Sigmoid colon (tissue), 7 donors: ENCODE measurements around the gene GPR155. TPM values are rescaled to one million over a fixed set of nuclear protein-coding genes. Genes with fewer than 3 reads are reported as not detected.
"Not testable (repeated sequence)": the region's sequence is repeated elsewhere in the genome, so short reads cannot be mapped to it uniquely, and the experiment has no call there.

Experiments used
- DNase-seq: peaks from one replicate; pipeline ENCODE4 v3.0.0-alpha.2; 2019
- H3K27ac ChIP-seq, 4 donors: fragments of 200-600 bp; sonication (generic); one replicate each; pipeline ENCODE4 v1.5.1; 2016 to 2019; ENCODE audit warnings: mild to moderate bottlenecking in 1 of 4
- H3K27me3 ChIP-seq, 3 donors: fragments of 200-600 bp; sonication (generic); one replicate each; pipeline ENCODE4 v1.5.1; 2019; ENCODE audit warnings: mild to moderate bottlenecking in 1 of 3
- H3K36me3 ChIP-seq, 4 donors: fragments of 200-600 bp; sonication (generic); one replicate each; pipeline ENCODE4 v1.5.1; 2016 to 2019
- H3K4me1 ChIP-seq, 4 donors: fragments of 200-600 bp; sonication (generic); one replicate each; pipeline ENCODE4 v1.5.1; 2017 to 2019
- H3K4me3 ChIP-seq, 4 donors: fragments of 200-600 bp; sonication (generic); one replicate each; pipeline ENCODE4 v1.5.1; 2017 to 2019; ENCODE audit warnings: mild to moderate bottlenecking in 2 of 4, moderate library complexity in 1 of 4
- H3K9me3 ChIP-seq, 4 donors: fragments of 200-600 bp in 3 of 4; sonication (generic) in 3 of 4; one replicate each; pipeline versions ENCODE4 v1.5.1 to v1.6.1; 2013 to 2019
- CTCF ChIP-seq, 4 experiments: fragments of 450-650 bp in 3 of 4; fragments of 200-600 bp in 1 of 4; IDR thresholded peaks; one replicate each; pipeline ENCODE4 v1.5.1; 2016 to 2019; ENCODE audit warnings: antibody characterized with exemption in 4 of 4, mild to moderate bottlenecking in 3 of 4, moderate library complexity in 2 of 4
- EP300 ChIP-seq, 4 donors: sonication (generic); formaldehyde crosslinking; IDR thresholded peaks; one replicate each; pipeline ENCODE4 v1.6.1; 2017; ENCODE audit warnings: antibody characterized with exemption in 4 of 4
- POLR2A ChIP-seq, 2 donors: fragments of 450-650 bp; IDR thresholded peaks; one replicate each; pipeline ENCODE4 v1.6.1; 2016; ENCODE audit warnings: antibody characterized with exemption in 2 of 2, mild to moderate bottlenecking in 2 of 2, moderate library complexity in 2 of 2
- POLR2AphosphoS5 ChIP-seq, 4 donors: sonication (generic); formaldehyde crosslinking; IDR thresholded peaks; one replicate each; pipeline ENCODE4 v1.6.1; 2017; ENCODE audit warnings: antibody characterized with exemption in 4 of 4
- WGBS, 2 donors: extraction: QIAGEN DNeasy Blood & Tissue Kit; methylation state at CpG; one replicate each; pipeline ENCODE4 v1.1.7; 2013; 5-methylcytosine and 5-hydroxymethylcytosine counted together
- intact Hi-C: fragments of 100-400 bp; cut with DNase I; formaldehyde crosslinking; loops from one replicate; pipeline ENCODE4 v1.15.1; 2023
- polyA plus RNA-seq, 3 donors: library from polyadenylated mRNA; stranded (reverse); fragments of 200-250 nt; gene quantifications; one replicate each; pipeline ENCODE4 v1.2.3, GENCODE V29; 2013
- total RNA-seq, 4 donors: library from RNA; depleted of rRNA; stranded (reverse); fragments of >200 nt; gene quantifications; one replicate each; pipeline ENCODE4 v1.1.0, GENCODE V29; 2016
- donor health status: healthy with polysubstance abuse.
- donor health status: Bipolar disorder and iron deficiency.
- donor health status: healthy.

Gene GPR155
- total and polyA plus RNA-seq, 7 donors, result under 0.01 to 28.9 (median 19.1) TPM

DNA sequence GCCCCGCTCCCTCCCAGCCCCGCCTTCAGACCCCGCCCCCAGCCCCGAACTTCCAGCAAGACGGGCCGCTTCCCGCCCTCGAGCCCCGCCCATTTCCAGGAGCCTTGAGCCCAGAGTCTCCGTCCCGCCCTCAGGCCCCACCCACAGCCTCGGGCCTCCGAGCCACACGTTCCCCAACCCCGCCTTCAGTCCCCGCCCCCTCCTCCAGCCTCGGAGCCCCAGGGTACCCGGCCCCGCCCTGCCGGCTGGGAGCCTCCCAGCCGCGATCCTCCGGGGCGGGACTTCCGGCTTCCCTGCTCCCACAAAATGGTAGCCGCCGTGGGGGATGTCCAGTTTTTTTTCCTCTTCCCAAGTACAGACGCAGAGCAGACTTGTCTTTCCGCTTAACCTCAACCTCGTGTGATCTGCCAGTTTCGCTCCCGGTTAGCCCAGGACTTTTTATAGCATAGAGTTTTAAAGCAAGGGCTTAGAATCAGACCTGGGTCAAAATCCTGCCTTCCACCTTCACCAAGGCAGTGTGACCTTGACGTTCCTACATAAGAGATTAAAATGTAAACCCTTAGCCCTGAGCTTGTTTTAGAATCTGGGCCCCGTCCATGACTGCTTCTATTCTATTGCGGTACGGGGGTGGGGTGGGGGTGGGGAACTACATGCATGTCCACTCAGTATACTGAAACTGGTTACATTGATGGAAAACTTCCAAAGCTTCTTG, 435 bp upstream of the GPR155 start:
- peak overlapping the region; percentile 87 to 97 (median 93) for H3K27ac ChIP-seq
- H3K27me3 ChIP-seq, result no peaks in the 10 kb centered on the region
- H3K4me1 ChIP-seq, result peaks cover 0 to 20% (median 6%) of the 10 kb centered on the region in 4 donors
- intact Hi-C loops, result loop anchor here (2.0 to 5.0 kb wide), 3 partner anchors 74 to 196 kb away; no protein-coding TSS in a partner anchor
- 2 to 4% methylated on average over 36 of the region's 36 CpGs for WGBS, 2 donors
- DNase-seq, result peak; percentile 100
- peak overlapping the region; percentile 74 to 89 (median 84) for H3K4me3 ChIP-seq
- no peaks in the 10 kb centered on the region for H3K9me3 ChIP-seq
- peaks cover 0 to under 1% (median 0%) of the 10 kb centered on the region in 4 donors for H3K36me3 ChIP-seq
- TF ChIP-seq POLR2A (IDR thresholded peaks at IDR 0.05) (peak; percentile 43 to 46), POLR2AphosphoS5 (IDR thresholded peaks at IDR 0.05) (peak in 3 of 4 donors; percentile 5 to 47 (median 39)), CTCF (IDR thresholded peaks at IDR 0.05) (no peak), EP300 (IDR thresholded peaks at IDR 0.05) (no peak)

GRCh38 chr2:174485788-174486562, 854 bp downstream of the GPR155 start:
- peak; percentile 69 for DNase-seq
- H3K27me3 ChIP-seq, result no peaks in the 10 kb centered on the region
- H3K36me3 ChIP-seq, result peaks cover 0 to 10% (median 4%) of the 10 kb centered on the region in 4 donors
- no peak for TF ChIP-seq POLR2A (IDR thresholded peaks at IDR 0.05)
- TF ChIP-seq POLR2AphosphoS5 (IDR thresholded peaks at IDR 0.05), result peak in 1 of 4 donors; percentile 5
- TF ChIP-seq EP300 (IDR thresholded peaks at IDR 0.05), result no peak
- H3K4me3 ChIP-seq, result peak overlapping the region; percentile 74 to 89 (median 84)
- peak overlapping the region; percentile 87 to 97 (median 93) for H3K27ac ChIP-seq
- WGBS, 2 donors, result 9 to 14% methylated on average over 23 of the region's 23 CpGs
- intact Hi-C loops, result loop anchor here (1.0 to 5.0 kb wide), 4 partner anchors 22 to 197 kb away; no protein-coding TSS in a partner anchor
- peaks cover 0 to 20% (median 6%) of the 10 kb centered on the region in 4 donors for H3K4me1 ChIP-seq
- H3K9me3 ChIP-seq, result no peaks in the 10 kb centered on the region

- Histone ChIP-seq H3K36me3 (peaks cover 0 to 19% (median 4%) of the 10 kb centered on the region in 4 donors), H3K4me1 (peaks cover 0 to 20% (median 6%) of the 10 kb centered on the region in 4 donors), H3K4me3 (peak overlapping the region; percentile 74 to 89 (median 84)), H3K27ac (peak overlapping the region; percentile 87 to 97 (median 93))
- H3K9me3 ChIP-seq, H3K27me3 ChIP-seq, DNase-seq: not testable (repeated sequence)
- intact Hi-C loops, result loop anchor here (1.0 to 5.0 kb wide), 2 partner anchors 21 to 122 kb away; no protein-coding TSS in a partner anchor
- WGBS, 2 donors, result 74 to 85% methylated on average over 9 of the region's 9 CpGs
Measured at GRCh38 chr2:174485045-174485444, 1.8 kb downstream of the GPR155 start.

DNA sequence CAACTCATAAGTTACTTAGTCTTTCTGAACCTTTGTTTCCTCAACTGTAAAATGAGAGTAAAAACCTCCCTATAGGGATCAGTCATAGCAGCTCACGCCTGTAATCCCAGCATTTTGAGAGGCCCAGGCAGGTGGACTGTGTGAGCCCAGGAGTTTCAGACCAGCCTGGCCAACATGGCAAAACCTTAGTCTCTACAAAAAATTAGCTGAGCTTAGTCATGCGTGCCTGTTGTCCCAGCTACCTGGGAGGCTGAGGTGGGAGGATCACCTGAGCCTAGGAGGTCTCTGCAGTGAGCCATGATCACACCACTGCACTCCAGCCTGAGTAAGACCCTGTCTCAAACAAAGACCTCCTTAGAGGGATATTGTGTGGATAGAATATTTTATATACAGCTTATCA, 2.3 kb downstream of the GPR155 start:
- H3K9me3 ChIP-seq, result no peaks in the 10 kb centered on the region
- TF ChIP-seq CTCF (IDR thresholded peaks at IDR 0.05), result no peak
- TF ChIP-seq EP300 (IDR thresholded peaks at IDR 0.05), result no peak
- TF ChIP-seq POLR2AphosphoS5 (IDR thresholded peaks at IDR 0.05), result no peak
- no peak for TF ChIP-seq POLR2A (IDR thresholded peaks at IDR 0.05)
- 80 to 92% methylated on average over 2 of the region's 2 CpGs for WGBS, 2 donors
- H3K4me1 ChIP-seq, result peaks cover 0 to 20% (median 6%) of the 10 kb centered on the region in 4 donors
- no peaks in the 10 kb centered on the region for H3K27me3 ChIP-seq
- H3K4me3 ChIP-seq, result peak overlapping the region in 3 of 4 donors; percentile 74 to 89 (median 87)
- intact Hi-C loops, result no loop called here
- H3K27ac ChIP-seq, result peak overlapping the region; percentile 87 to 97 (median 93)
- peaks cover 0 to 23% (median 4%) of the 10 kb centered on the region in 4 donors for H3K36me3 ChIP-seq
- no peak for DNase-seq

DNA sequence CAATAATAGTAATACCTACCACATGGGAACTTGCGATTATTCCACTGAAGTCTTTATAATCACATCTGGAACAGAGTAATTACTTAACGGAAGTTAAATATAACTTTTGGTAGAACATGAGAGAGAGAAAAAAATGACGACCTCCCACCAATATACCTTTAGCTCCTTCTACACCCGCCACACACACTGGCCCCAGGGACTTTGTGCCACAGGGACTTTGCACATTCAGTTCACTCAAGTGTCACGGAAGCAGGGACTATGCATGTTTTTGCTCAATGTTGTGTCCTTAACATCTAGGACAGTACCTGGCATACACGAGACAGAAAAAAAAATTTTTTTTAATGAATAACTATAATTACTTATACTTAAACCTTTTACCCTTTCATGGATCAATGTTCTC, 4.0 kb downstream of the GPR155 start:
- Histone ChIP-seq H3K27ac (no peak overlapping the region), H3K4me3 (no peak overlapping the region), H3K36me3 (peaks cover 0 to 28% (median 4%) of the 10 kb centered on the region in 4 donors), H3K4me1 (peaks cover 0 to 20% (median 6%) of the 10 kb centered on the region in 4 donors), H3K9me3 (no peaks in the 10 kb centered on the region), H3K27me3 (no peaks in the 10 kb centered on the region)
- DNase-seq, result no peak
- intact Hi-C loops, result no loop called here
- TF ChIP-seq POLR2A (IDR thresholded peaks at IDR 0.05) (no peak), EP300 (IDR thresholded peaks at IDR 0.05) (no peak), POLR2AphosphoS5 (IDR thresholded peaks at IDR 0.05) (no peak), CTCF (IDR thresholded peaks at IDR 0.05) (no peak)
- 88 to 95% methylated on average over 6 of the region's 6 CpGs for WGBS, 2 donors
